ENCODE results near the gene NDUFA8. TPM values are rescaled to one million over a fixed set of nuclear protein-coding genes. Genes with fewer than 3 reads are reported as not detected.

Gene NDUFA8
- polyA plus RNA-seq, 1 of the 3 experiments (the other 2 are of a cell fraction): 116 TPM

DNA sequence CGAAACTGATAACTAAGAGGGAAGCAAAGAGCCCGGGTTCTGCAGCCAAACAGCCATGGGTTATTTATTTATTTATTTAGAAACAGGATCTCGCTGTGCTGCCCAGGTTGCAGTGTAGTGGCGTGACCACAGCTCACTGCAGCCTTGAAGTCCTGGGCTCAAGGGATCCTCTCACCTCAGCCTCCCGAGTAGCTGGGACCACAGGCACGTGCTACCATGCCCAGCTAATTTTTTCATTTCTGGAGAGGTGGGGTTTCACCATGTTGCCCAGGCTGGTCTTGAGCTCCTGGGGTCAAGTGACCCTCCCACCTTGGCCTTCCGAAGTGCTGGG, 24.1 kb downstream of the NDUFA8 start:
- Histone ChIP-seq H3K4me2 (no peak overlapping the region), H3K9me3 (no peaks in the 10 kb centered on the region), H3K9ac (no peak overlapping the region), H4K20me1 (ENCODE audit: insufficient read depth) (no peaks in the 10 kb centered on the region), H3K4me3 (ENCODE audit: low read depth in 2 of 2, low read length in 1 of 2) (no peak overlapping the region), H3K9me2 (no peaks in the 10 kb centered on the region), H3K36me3 (replicated peaks in 1 of 2; ENCODE audit: control insufficient read depth in 1 of 2, insufficient read depth in 2 of 2, low read length in 1 of 2) (no peaks in the 10 kb centered on the region), H3K27me3 (ENCODE audit: insufficient read depth) (no peaks in the 10 kb centered on the region), H3K4me1 (ENCODE audit: control insufficient read depth in 1 of 2, insufficient read depth in 2 of 2, low read depth in 1 of 2, low read length in 1 of 2) (no peaks in the 10 kb centered on the region; a peak in 1 of 4 replicates), H3F3A (replicated peaks; ENCODE audit: insufficient read depth) (no peaks in the 10 kb centered on the region), H3K27ac (ENCODE audit: low read depth in 2 of 2, low read length in 1 of 2) (no peak overlapping the region), H3K79me2 (ENCODE audit: insufficient read depth) (no peaks in the 10 kb centered on the region), H2AFZ (ENCODE audit: low read depth) (no peak overlapping the region)
- 78% methylated on average over 6 of the region's 7 CpGs for WGBS (ENCODE audit: low lambda C conversion rate)
- DNase-seq: no peak
- ChIA-PET CTCF (interaction anchor here (0.8 to 5.7 kb wide), 3 partner anchors 9 to 215 kb away, joined by 3 to 53 read pairs (median 11); no protein-coding TSS in a partner anchor), POLR2A (no interaction called here)
- TF ChIP-seq, protein P1, sequence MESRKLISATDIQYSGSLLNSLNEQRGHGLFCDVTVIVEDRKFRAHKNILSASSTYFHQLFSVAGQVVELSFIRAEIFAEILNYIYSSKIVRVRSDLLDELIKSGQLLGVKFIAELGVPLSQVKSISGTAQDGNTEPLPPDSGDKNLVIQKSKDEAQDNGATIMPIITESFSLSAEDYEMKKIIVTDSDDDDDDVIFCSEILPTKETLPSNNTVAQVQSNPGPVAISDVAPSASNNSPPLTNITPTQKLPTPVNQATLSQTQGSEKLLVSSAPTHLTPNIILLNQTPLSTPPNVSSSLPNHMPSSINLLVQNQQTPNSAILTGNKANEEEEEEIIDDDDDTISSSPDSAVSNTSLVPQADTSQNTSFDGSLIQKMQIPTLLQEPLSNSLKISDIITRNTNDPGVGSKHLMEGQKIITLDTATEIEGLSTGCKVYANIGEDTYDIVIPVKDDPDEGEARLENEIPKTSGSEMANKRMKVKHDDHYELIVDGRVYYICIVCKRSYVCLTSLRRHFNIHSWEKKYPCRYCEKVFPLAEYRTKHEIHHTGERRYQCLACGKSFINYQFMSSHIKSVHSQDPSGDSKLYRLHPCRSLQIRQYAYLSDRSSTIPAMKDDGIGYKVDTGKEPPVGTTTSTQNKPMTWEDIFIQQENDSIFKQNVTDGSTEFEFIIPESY (IDR thresholded peaks at IDR 0.05; ENCODE audit: borderline replicate concordance, low read depth): no peak

DNA sequence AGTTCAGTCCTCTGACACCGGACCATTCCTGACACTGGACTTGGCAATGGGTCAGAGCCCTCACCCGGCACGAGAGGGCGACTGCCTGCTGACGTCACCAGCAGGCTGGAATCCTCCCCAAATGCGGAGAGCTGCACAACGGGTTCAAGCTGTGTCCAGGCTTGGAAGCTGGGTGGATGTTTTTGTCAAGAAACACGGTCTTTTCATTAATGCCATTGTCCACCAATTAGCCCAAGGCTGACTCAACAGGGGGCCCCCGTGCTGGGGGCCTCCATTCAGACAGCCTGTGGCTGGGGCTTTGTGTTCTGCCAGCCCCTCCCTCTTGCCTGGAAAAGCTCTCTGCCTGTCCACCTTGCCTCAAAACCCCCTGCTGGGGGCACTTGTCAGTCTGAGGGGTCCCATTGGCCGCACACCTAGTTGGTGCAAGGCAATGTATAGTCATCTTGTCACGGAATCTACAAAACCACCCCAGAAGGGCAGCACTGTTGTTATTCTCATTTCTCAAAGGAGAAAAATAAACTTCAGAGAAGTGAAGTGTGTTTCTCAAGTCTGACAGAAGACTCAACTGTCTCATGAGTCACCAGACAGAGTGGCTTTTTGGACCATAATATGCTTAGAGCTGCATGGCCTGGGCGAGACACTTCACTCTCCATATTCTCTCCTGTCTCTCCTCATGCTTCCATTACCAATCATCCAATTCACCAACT, 24.6 kb downstream of the NDUFA8 start:
- no peak overlapping the region for H3K27ac ChIP-seq (ENCODE audit: low read depth in 2 of 2, low read length in 1 of 2)
- H3K4me1 ChIP-seq (ENCODE audit: control insufficient read depth in 1 of 2, insufficient read depth in 2 of 2, low read depth in 1 of 2, low read length in 1 of 2): no peaks in the 10 kb centered on the region; a peak in 1 of 4 replicates
- no peaks in the 10 kb centered on the region for H4K20me1 ChIP-seq (ENCODE audit: insufficient read depth)
- DNase-seq: no peak
- H3K27me3 ChIP-seq (ENCODE audit: insufficient read depth): no peaks in the 10 kb centered on the region
- 82% methylated on average over 9 of the region's 12 CpGs for WGBS (ENCODE audit: low lambda C conversion rate)
- H3K9me2 ChIP-seq: no peaks in the 10 kb centered on the region
- no peaks in the 10 kb centered on the region for H3K36me3 ChIP-seq (replicated peaks in 1 of 2; ENCODE audit: control insufficient read depth in 1 of 2, insufficient read depth in 2 of 2, low read length in 1 of 2)
- no peak overlapping the region for H3K9ac ChIP-seq
- no peak overlapping the region for H3K4me2 ChIP-seq
- TF ChIP-seq NFIC (IDR thresholded peaks at IDR 0.05; ENCODE audit: borderline replicate concordance) (no peak), EP300 (IDR thresholded peaks at IDR 0.05; ENCODE audit: borderline replicate concordance in 1 of 2, low read depth in 1 of 2, low read length in 1 of 2) (no peak), EZH2phosphoT487 (IDR thresholded peaks at IDR 0.05; ENCODE audit: borderline replicate concordance, low read depth) (no peak)
- TF ChIP-seq, protein P2, sequence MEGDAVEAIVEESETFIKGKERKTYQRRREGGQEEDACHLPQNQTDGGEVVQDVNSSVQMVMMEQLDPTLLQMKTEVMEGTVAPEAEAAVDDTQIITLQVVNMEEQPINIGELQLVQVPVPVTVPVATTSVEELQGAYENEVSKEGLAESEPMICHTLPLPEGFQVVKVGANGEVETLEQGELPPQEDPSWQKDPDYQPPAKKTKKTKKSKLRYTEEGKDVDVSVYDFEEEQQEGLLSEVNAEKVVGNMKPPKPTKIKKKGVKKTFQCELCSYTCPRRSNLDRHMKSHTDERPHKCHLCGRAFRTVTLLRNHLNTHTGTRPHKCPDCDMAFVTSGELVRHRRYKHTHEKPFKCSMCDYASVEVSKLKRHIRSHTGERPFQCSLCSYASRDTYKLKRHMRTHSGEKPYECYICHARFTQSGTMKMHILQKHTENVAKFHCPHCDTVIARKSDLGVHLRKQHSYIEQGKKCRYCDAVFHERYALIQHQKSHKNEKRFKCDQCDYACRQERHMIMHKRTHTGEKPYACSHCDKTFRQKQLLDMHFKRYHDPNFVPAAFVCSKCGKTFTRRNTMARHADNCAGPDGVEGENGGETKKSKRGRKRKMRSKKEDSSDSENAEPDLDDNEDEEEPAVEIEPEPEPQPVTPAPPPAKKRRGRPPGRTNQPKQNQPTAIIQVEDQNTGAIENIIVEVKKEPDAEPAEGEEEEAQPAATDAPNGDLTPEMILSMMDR (IDR thresholded peaks at IDR 0.05): no peak
- H2AFZ ChIP-seq (ENCODE audit: low read depth): no peak overlapping the region
- H3K79me2 ChIP-seq (ENCODE audit: insufficient read depth): no peaks in the 10 kb centered on the region
- no peak overlapping the region for H3K4me3 ChIP-seq (ENCODE audit: low read depth in 2 of 2, low read length in 1 of 2)
- H3K9me3 ChIP-seq: no peaks in the 10 kb centered on the region
- CTCF ChIA-PET: interaction anchor here (0.6 to 5.7 kb wide), 7 partner anchors 9 to 215 kb away, joined by 3 to 53 read pairs (median 4); no protein-coding TSS in a partner anchor
- H3F3A ChIP-seq (replicated peaks; ENCODE audit: insufficient read depth): no peaks in the 10 kb centered on the region
- POLR2A ChIA-PET: no interaction called here

Measured in SK-N-SH (cell line).